Smooth muscle cell (in vitro differentiated cells): ENCODE data around the gene TOLLIP. TPM values are rescaled to one million over a fixed set of nuclear protein-coding genes. Genes with fewer than 3 reads are reported as not detected.

ENCODE experiments used
- DNase-seq: peaks from one replicate; lab custom pipeline; 2025; ENCODE audit not compliant: unreplicated experiment; lab: John Stamatoyannopoulos, UW
- H2AFZ ChIP-seq: fragments of 200-600 bp; sonication (generic); 2 replicates; pipeline ENCODE4 v1.6.0; 2016; ENCODE audit warnings: antibody characterized with exemption, low read depth, mild to moderate bottlenecking
- H3F3A ChIP-seq: fragments of 200-600 bp; sonication (generic); 2 replicates; pipeline ENCODE4 v1.6.0; 2017; ENCODE audit warnings: antibody characterized with exemption, low read depth
- H3K27ac ChIP-seq: fragments of 200-600 bp; sonication (generic); 2 replicates; pipeline ENCODE4 v1.5.1; 2016; ENCODE audit warnings: low read depth, mild to moderate bottlenecking
- H3K27me3 ChIP-seq: fragments of 200-600 bp; sonication (generic); 2 replicates; pipeline ENCODE4 v1.6.1; 2016; ENCODE audit warnings: low read depth, mild to moderate bottlenecking
- H3K36me3 ChIP-seq: fragments of 200-600 bp; sonication (generic); 2 replicates; pipeline ENCODE4 v1.5.1; 2016; ENCODE audit warnings: low read depth
- H3K4me1 ChIP-seq: fragments of 200-600 bp; sonication (generic); 2 replicates; pipeline ENCODE4 v1.5.1; 2016; ENCODE audit warnings: low read depth
- H3K4me2 ChIP-seq: fragments of 200-600 bp; sonication (generic); 2 replicates; pipeline ENCODE4 v1.6.0; 2016; ENCODE audit warnings: mild to moderate bottlenecking
- H3K4me3 ChIP-seq: fragments of 200-600 bp; sonication (generic); 2 replicates; pipeline ENCODE4 v1.5.1; 2016; ENCODE audit warnings: mild to moderate bottlenecking
- H3K79me2 ChIP-seq: fragments of 200-600 bp; sonication (generic); 2 replicates; pipeline ENCODE4 v1.6.0; 2016; ENCODE audit warnings: low read depth, mild to moderate bottlenecking
- H3K9ac ChIP-seq: fragments of 200-600 bp; sonication (generic); 2 replicates; pipeline ENCODE4 v1.6.0; 2016; ENCODE audit warnings: low read depth
- H3K9me3 ChIP-seq: fragments of 200-600 bp; sonication (generic); replicated peaks from 2 replicates; pipeline ENCODE4 v1.5.1; 2016; ENCODE audit warnings: low read depth
- H4K20me1 ChIP-seq: fragments of 200-600 bp; sonication (generic); 2 replicates; pipeline ENCODE4 v1.6.0; 2016; ENCODE audit warnings: low read depth
- CTCF ChIP-seq: fragments of 200-600 bp; sonication (generic); IDR thresholded peaks from 2 replicates; pipeline ENCODE4 v1.5.1; 2017; ENCODE audit warnings: borderline replicate concordance, mild to moderate bottlenecking, antibody characterized with exemption; ENCODE audit not compliant: insufficient read depth, poor library complexity, severe bottlenecking
- WGBS: methylation state at CpG from one replicate; pipeline ENCODE4 v1.1.7; 2016; ENCODE audit warnings: low lambda C conversion rate; 5-methylcytosine and 5-hydroxymethylcytosine counted together
- microRNA-seq: library from miRNA; unstranded; fragments of <30 nt; microRNA quantifications from one replicate; pipeline ENCODE4, GENCODE V29; 2016; ENCODE audit warnings: borderline number of aligned reads
- polyA plus RNA-seq: library from polyadenylated mRNA; unstranded; fragments of >200 nt; fragmentation: Nextera tagmentation; extraction: Ambion mirVana; gene quantifications from 2 replicates; pipeline ENCODE4 v1.2.1, GENCODE V29; 2016
- small RNA-seq: library from RNA; depleted of rRNA; stranded (forward); fragments of <200 nt; gene quantifications from one replicate; pipeline ENCODE3, GENCODE V24; 2014
- total RNA-seq: library from RNA; depleted of rRNA; stranded (reverse); fragments of >200 nt; gene quantifications from 2 replicates; pipeline ENCODE4 v1.2.3, GENCODE V29; 2014

The TOLLIP gene
- total and polyA plus RNA-seq, 2 experiments from 2014 or later = 20.3 to 63.0 TPM

DNA sequence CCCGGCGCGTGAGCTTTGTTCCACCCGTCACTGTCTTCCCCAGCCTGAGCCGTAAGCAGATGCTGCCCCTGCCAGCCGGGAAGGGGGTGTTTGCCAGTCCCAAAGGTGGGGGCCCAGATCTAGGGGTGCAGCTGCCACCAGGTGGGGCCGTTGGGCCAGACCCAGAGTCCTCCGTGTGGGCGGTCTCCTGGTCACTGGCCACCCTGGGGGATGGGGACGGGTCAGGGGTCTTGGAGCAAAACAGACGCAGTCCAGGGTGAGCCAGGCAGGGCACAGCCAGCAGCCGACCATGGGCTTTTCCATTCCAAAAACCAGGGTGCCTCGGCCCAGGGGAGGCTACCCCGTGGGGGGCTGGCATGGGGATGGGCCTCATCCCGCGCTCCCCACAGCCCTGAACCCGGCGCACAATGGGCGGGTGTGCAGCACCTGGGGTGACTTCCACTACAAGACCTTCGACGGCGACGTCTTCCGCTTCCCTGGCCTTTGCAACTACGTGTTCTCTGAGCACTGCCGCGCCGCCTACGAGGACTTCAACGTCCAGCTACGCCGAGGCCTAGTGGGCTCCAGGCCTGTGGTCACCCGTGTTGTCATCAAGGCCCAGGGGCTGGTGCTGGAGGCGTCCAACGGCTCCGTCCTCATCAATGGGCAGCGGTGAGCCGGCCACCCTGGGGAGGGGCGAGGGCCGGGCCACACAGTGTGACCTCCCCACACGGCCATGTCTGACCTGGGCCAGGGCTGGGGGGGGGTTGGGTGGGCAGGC, 83.0 kb downstream of the TOLLIP start:
- H3K79me2 ChIP-seq = no peaks in the 10 kb centered on the region
- no peaks in the 10 kb centered on the region for H3K9me3 ChIP-seq
- H3K27me3 ChIP-seq = no peaks in the 10 kb centered on the region
- no peak overlapping the region for H3K4me3 ChIP-seq
- no peak overlapping the region for H2AFZ ChIP-seq
- H3K4me1 ChIP-seq = no peaks in the 10 kb centered on the region
- no peaks in the 10 kb centered on the region for H3K36me3 ChIP-seq
- no peak overlapping the region for H3K9ac ChIP-seq
- TF ChIP-seq CTCF = no peak
- 91% methylated on average over 40 of the region's 41 CpGs for WGBS
- no peak for DNase-seq
- no peaks in the 10 kb centered on the region for H4K20me1 ChIP-seq
- no peaks in the 10 kb centered on the region for H3F3A ChIP-seq
- H3K27ac ChIP-seq = no peak overlapping the region
- H3K4me2 ChIP-seq = no peak overlapping the region

GRCh38 chr11:1225386-1226225, 83.8 kb downstream of the TOLLIP start:
- Histone ChIP-seq H3K27ac (no peak overlapping the region), H3K9ac (no peak overlapping the region), H2AFZ (no peak overlapping the region), H3K9me3 (no peaks in the 10 kb centered on the region), H3K79me2 (no peaks in the 10 kb centered on the region), H3K4me1 (no peaks in the 10 kb centered on the region), H3K27me3 (no peaks in the 10 kb centered on the region), H3K36me3 (no peaks in the 10 kb centered on the region), H4K20me1 (no peaks in the 10 kb centered on the region), H3K4me2 (no peak overlapping the region), H3F3A (no peaks in the 10 kb centered on the region), H3K4me3 (no peak overlapping the region)
- WGBS = 93% methylated on average over 26 of the region's 29 CpGs
- no peak for DNase-seq
- no peak for TF ChIP-seq CTCF

GRCh38 chr11:1224491-1225385, 84.7 kb downstream of the TOLLIP start:
- no peaks in the 10 kb centered on the region for H3K9me3 ChIP-seq
- no peak overlapping the region for H3K4me2 ChIP-seq
- H3K4me1 ChIP-seq = no peaks in the 10 kb centered on the region
- TF ChIP-seq CTCF = no peak
- H4K20me1 ChIP-seq = no peaks in the 10 kb centered on the region
- 85% methylated on average over 25 of the region's 27 CpGs for WGBS
- no peak overlapping the region for H3K27ac ChIP-seq
- no peaks in the 10 kb centered on the region for H3K79me2 ChIP-seq
- H3F3A ChIP-seq = no peaks in the 10 kb centered on the region
- no peaks in the 10 kb centered on the region for H3K27me3 ChIP-seq
- H3K36me3 ChIP-seq = no peaks in the 10 kb centered on the region
- no peak for DNase-seq
- H3K4me3 ChIP-seq = no peak overlapping the region
- H2AFZ ChIP-seq = no peak overlapping the region
- H3K9ac ChIP-seq = no peak overlapping the region

Small RNAs within 50 kb of the gene (microRNA-seq; reads per million reads assigned to microRNA genes)
- not detected for gene MIR6744

Small RNAs within 50 kb of the gene (small RNA-seq; reads per million reads assigned to genes)
- gene MIR6744 = not detected

Other genes starting within 250 kb of the TOLLIP start
- gene MUC2, start 234.8 kb downstream of the TOLLIP start, total RNA-seq = not detected in 2 replicates
- gene MUC2, start 234.8 kb downstream of the TOLLIP start, polyA plus RNA-seq = 0.05 TPM in 1 of 2 replicates, not detected in the other
- gene MUC5AC, start 151.7 kb downstream of the TOLLIP start, total RNA-seq = not detected in 2 replicates
- gene MUC5AC, start 151.7 kb downstream of the TOLLIP start, polyA plus RNA-seq = not detected in 2 replicates
- not detected in 2 replicates for gene MUC5B, start 86.6 kb downstream of the TOLLIP start, total RNA-seq
- 0.15 TPM in 1 of 2 replicates, not detected in the other for gene MUC5B, start 86.6 kb downstream of the TOLLIP start, polyA plus RNA-seq
- gene BRSK2, start 80.3 kb upstream of the TOLLIP start, total RNA-seq = 0.27 and 5.2 TPM in 2 replicates
- gene BRSK2, start 80.3 kb upstream of the TOLLIP start, polyA plus RNA-seq = 1.5 and 2.3 TPM in 2 replicates
- 2.5 and 19.0 TPM in 2 replicates for gene MOB2, start 177.1 kb upstream of the TOLLIP start, total RNA-seq
- gene MOB2, start 177.1 kb upstream of the TOLLIP start, polyA plus RNA-seq = 24.0 and 35.7 TPM in 2 replicates